Measurements from ENCODE around the gene HSD11B1. TPM values are rescaled to one million over a fixed set of nuclear protein-coding genes. Genes with fewer than 3 reads are reported as not detected.
A peak's percentile ranks its signal among the peaks of the same experiment; 100 is the strongest.

The HSD11B1 gene
- polyA plus RNA-seq, 3 donors: not detected

- H3K4me3 Mint-ChIP-seq: peak overlapping the region; percentile 62 to 85
- H3K36me3 Mint-ChIP-seq: no peaks in the 10 kb centered on the region
- peak overlapping the region; percentile 71 for H2AFZ ChIP-seq (ENCODE audit: insufficient read depth, low read depth, low read length, poor library complexity, severe bottlenecking)
- no peaks in the 10 kb centered on the region for H4K20me1 ChIP-seq (ENCODE audit: insufficient read depth, low read length)
- H3K4me1 ChIP-seq (ENCODE audit: control insufficient read depth in 1 of 2, insufficient read depth in 2 of 2, low read length in 2 of 2): peaks cover 50 to 51% of the 10 kb centered on the region in 2 donors
- no peaks in the 10 kb centered on the region for H3K9me3 ChIP-seq (replicated peaks in 1 of 2; ENCODE audit: control insufficient read depth in 1 of 2, insufficient read depth in 1 of 2, low read length in 2 of 2)
- peak; percentile 96 to 99 (median 97) for DNase-seq
- H3K4me3 ChIP-seq (replicated peaks in 1 of 3; ENCODE audit: low read depth in 2 of 3, low read length in 3 of 3): peak overlapping the region; percentile 9 to 65 (median 24)
- TF ChIP-seq, protein P1, sequence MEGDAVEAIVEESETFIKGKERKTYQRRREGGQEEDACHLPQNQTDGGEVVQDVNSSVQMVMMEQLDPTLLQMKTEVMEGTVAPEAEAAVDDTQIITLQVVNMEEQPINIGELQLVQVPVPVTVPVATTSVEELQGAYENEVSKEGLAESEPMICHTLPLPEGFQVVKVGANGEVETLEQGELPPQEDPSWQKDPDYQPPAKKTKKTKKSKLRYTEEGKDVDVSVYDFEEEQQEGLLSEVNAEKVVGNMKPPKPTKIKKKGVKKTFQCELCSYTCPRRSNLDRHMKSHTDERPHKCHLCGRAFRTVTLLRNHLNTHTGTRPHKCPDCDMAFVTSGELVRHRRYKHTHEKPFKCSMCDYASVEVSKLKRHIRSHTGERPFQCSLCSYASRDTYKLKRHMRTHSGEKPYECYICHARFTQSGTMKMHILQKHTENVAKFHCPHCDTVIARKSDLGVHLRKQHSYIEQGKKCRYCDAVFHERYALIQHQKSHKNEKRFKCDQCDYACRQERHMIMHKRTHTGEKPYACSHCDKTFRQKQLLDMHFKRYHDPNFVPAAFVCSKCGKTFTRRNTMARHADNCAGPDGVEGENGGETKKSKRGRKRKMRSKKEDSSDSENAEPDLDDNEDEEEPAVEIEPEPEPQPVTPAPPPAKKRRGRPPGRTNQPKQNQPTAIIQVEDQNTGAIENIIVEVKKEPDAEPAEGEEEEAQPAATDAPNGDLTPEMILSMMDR (IDR thresholded peaks at IDR 0.05): peak; percentile 93
- H3K27ac Mint-ChIP-seq: peak overlapping the region; percentile 48 to 93 (median 89)
- no peak overlapping the region for H3K9ac ChIP-seq (ENCODE audit: insufficient read depth, low read length, poor library complexity, severe bottlenecking)
- H3K27me3 ChIP-seq (ENCODE audit: control insufficient read depth in 2 of 2, insufficient read depth in 2 of 2, low read length in 2 of 2): no peaks in the 10 kb centered on the region
- intact Hi-C loops (cut with micrococcal nuclease): loop anchor here (5.0 to 10.0 kb wide), 2 partner anchors 53 to 170 kb away; no protein-coding TSS in a partner anchor
- peak overlapping the region; percentile 70 for H3K4me2 ChIP-seq (replicated peaks; ENCODE audit: extremely low read depth, low read length, poor library complexity, severe bottlenecking)
- H3K9me3 Mint-ChIP-seq: no peaks in the 10 kb centered on the region
- no peaks in the 10 kb centered on the region for H3K79me2 ChIP-seq (ENCODE audit: insufficient read depth, low read length)
- H3K27me3 Mint-ChIP-seq (ENCODE audit: low read depth in 3 of 3): peaks cover 0 to 6% (median 0%) of the 10 kb centered on the region in 3 donors
- H3K36me3 ChIP-seq (replicated peaks in 1 of 2; ENCODE audit: control insufficient read depth in 1 of 2, insufficient read depth in 2 of 2, low read length in 2 of 2): no peaks in the 10 kb centered on the region
- H3K4me1 Mint-ChIP-seq: peaks cover 45% of the 10 kb centered on the region
- 15% methylated on average over 37 of the region's 37 CpGs for WGBS (ENCODE audit: insufficient coverage)
- peak overlapping the region; percentile 15 to 63 for H3K27ac ChIP-seq (ENCODE audit: low read depth in 1 of 2, low read length in 2 of 2)
These were observed 43.1 kb downstream of the HSD11B1 start for GRCh38 chr1:209747580-209748262.

- intact Hi-C loops (cut with micrococcal nuclease): loop anchor here (5.0 to 10.0 kb wide), 2 partner anchors 54 to 171 kb away; no protein-coding TSS in a partner anchor
- no peak overlapping the region for H3K4me3 ChIP-seq (replicated peaks in 1 of 3; ENCODE audit: low read depth in 2 of 3, low read length in 3 of 3)
- no peaks in the 10 kb centered on the region for H3K36me3 ChIP-seq (replicated peaks in 1 of 2; ENCODE audit: control insufficient read depth in 1 of 2, insufficient read depth in 2 of 2, low read length in 2 of 2)
- Mint-ChIP-seq H3K36me3 (no peaks in the 10 kb centered on the region), H3K9me3 (no peaks in the 10 kb centered on the region), H3K4me1 (peaks cover 49% of the 10 kb centered on the region), H3K4me3 (no peak overlapping the region), H3K27me3 (ENCODE audit: low read depth in 3 of 3) (peaks cover 0 to 1% (median 0%) of the 10 kb centered on the region in 3 donors), H3K27ac (peak overlapping the region; percentile 48 to 93 (median 83))
- H4K20me1 ChIP-seq (ENCODE audit: insufficient read depth, low read length): no peaks in the 10 kb centered on the region
- H3K9ac ChIP-seq (ENCODE audit: insufficient read depth, low read length, poor library complexity, severe bottlenecking): no peak overlapping the region
- peaks cover 54 to 56% of the 10 kb centered on the region in 2 donors for H3K4me1 ChIP-seq (ENCODE audit: control insufficient read depth in 1 of 2, insufficient read depth in 2 of 2, low read length in 2 of 2)
- H3K27ac ChIP-seq (ENCODE audit: low read depth in 1 of 2, low read length in 2 of 2): peak overlapping the region in 1 of 2 donors; percentile 63
- WGBS (ENCODE audit: insufficient coverage): 80% methylated on average over 2 of the region's 4 CpGs
- no peaks in the 10 kb centered on the region for H3K79me2 ChIP-seq (ENCODE audit: insufficient read depth, low read length)
- DNase-seq: no peak
- no peaks in the 10 kb centered on the region for H3K27me3 ChIP-seq (ENCODE audit: control insufficient read depth in 2 of 2, insufficient read depth in 2 of 2, low read length in 2 of 2)
- TF ChIP-seq, protein P1 (IDR thresholded peaks at IDR 0.05): no peak
- no peaks in the 10 kb centered on the region for H3K9me3 ChIP-seq (replicated peaks in 1 of 2; ENCODE audit: control insufficient read depth in 1 of 2, insufficient read depth in 1 of 2, low read length in 2 of 2)
- H3K4me2 ChIP-seq (replicated peaks; ENCODE audit: extremely low read depth, low read length, poor library complexity, severe bottlenecking): no peak overlapping the region
- H2AFZ ChIP-seq (ENCODE audit: insufficient read depth, low read depth, low read length, poor library complexity, severe bottlenecking): peak overlapping the region; percentile 71
These were observed 44.0 kb downstream of the HSD11B1 start for GRCh38 chr1:209748620-209749019.

Data from CD14-positive monocyte (primary cell).